GM19351 (cell line): ENCODE results near the gene TP63.
"Not testable (repeated sequence)": the region's sequence is repeated elsewhere in the genome, so short reads cannot be mapped to it uniquely, and the experiment has no call there.

Experiments
- ATAC-seq: cut with Tn5 transposase; IDR thresholded peaks from one replicate; pipeline ENCODE4 v1.9.1; 2021; ENCODE audit warnings: mild to moderate bottlenecking, moderate library complexity; ENCODE audit not compliant: unreplicated experiment

The TP63 gene

GRCh38 chr3:189720736-189721417, 89.7 kb downstream of the TP63 start:
- ATAC-seq: no peak

- no peak for ATAC-seq
Measured at GRCh38 chr3:189721873-189722665, 90.9 kb downstream of the TP63 start.

- ATAC-seq: no peak
Measured at GRCh38 chr3:189724356-189724755, 93.2 kb downstream of the TP63 start.

- ATAC-seq: no peak
Measured at GRCh38 chr3:189726277-189726676, 95.1 kb downstream of the TP63 start.

- ATAC-seq: no peak
Measured at GRCh38 chr3:189727158-189727557, 96.0 kb downstream of the TP63 start.

- ATAC-seq: no peak
Measured at GRCh38 chr3:189727898-189728297, 96.7 kb downstream of the TP63 start.

- ATAC-seq: no peak
Measured at GRCh38 chr3:189728915-189729314, 97.7 kb downstream of the TP63 start.

GRCh38 chr3:189734061-189734460, 102.9 kb downstream of the TP63 start:
- ATAC-seq: no peak

- ATAC-seq: no peak
Measured at GRCh38 chr3:189735913-189736312, 104.7 kb downstream of the TP63 start.

- ATAC-seq: no peak
Measured at GRCh38 chr3:189737071-189737470, 105.9 kb downstream of the TP63 start.

GRCh38 chr3:189737619-189738018, 106.4 kb downstream of the TP63 start:
- ATAC-seq: no peak

GRCh38 chr3:189739378-189739777, 108.2 kb downstream of the TP63 start:
- ATAC-seq: no peak

- ATAC-seq: no peak
Measured at GRCh38 chr3:189740156-189740555, 109.0 kb downstream of the TP63 start.

GRCh38 chr3:189744235-189744634, 113.0 kb downstream of the TP63 start:
- ATAC-seq: no peak

- ATAC-seq: no peak
Measured at GRCh38 chr3:189745622-189746021, 114.4 kb downstream of the TP63 start.

GRCh38 chr3:189748046-189748445, 116.9 kb downstream of the TP63 start:
- no peak for ATAC-seq

GRCh38 chr3:189750972-189751371, 119.8 kb downstream of the TP63 start:
- not testable (repeated sequence) for ATAC-seq

- no peak for ATAC-seq
Measured at GRCh38 chr3:189754356-189754755, 123.2 kb downstream of the TP63 start.

- ATAC-seq: peak; percentile 49
Measured at GRCh38 chr3:189756582-189757078, 125.4 kb downstream of the TP63 start.

GRCh38 chr3:189758186-189758585, 127.0 kb downstream of the TP63 start:
- ATAC-seq: no peak

GRCh38 chr3:189766416-189766815, 135.2 kb downstream of the TP63 start:
- ATAC-seq: no peak

GRCh38 chr3:189771842-189772450, 140.8 kb downstream of the TP63 start:
- no peak for ATAC-seq
